Body of pancreas (tissue), 4 donors: Measurements from ENCODE around the gene FKBP9. TPM values are rescaled to one million over a fixed set of nuclear protein-coding genes. Genes with fewer than 3 reads are reported as not detected.
"Not testable (repeated sequence)": the region's sequence is repeated elsewhere in the genome, so short reads cannot be mapped to it uniquely, and the experiment has no call there.

Experiments used
- ATAC-seq: fragments of 150-250 bp; one replicate; pipeline ENCODE4 v1.9.1; 2016
- DNase-seq, 4 donors: peaks; one replicate each; pipeline ENCODE4 v3.0.0-alpha.2; 2019
- H3K27ac ChIP-seq, 4 donors: fragments of 200-600 bp; sonication (generic); 1 replicate in 3 of 4; 2 replicates in 1 of 4; pipeline versions ENCODE4 v1.5.1 to v1.6.1; 2016 to 2019; ENCODE audit warnings: mild to moderate bottlenecking in 1 of 4, mixed read lengths in 1 of 4, moderate library complexity in 1 of 4
- H3K27me3 ChIP-seq, 2 donors: fragments of 200-600 bp; sonication (generic); one replicate each; pipeline ENCODE4 v1.6.0; 2016; ENCODE audit warnings: mild to moderate bottlenecking in 1 of 2
- H3K36me3 ChIP-seq, 2 donors: fragments of 200-600 bp; sonication (generic); replicated peaks in 1 of 2; 2 replicates each; pipeline ENCODE4 v1.5.1; 2016; ENCODE audit warnings: low read depth in 2 of 2; ENCODE audit not compliant: insufficient read depth in 1 of 2
- H3K4me1 ChIP-seq: fragments of 200-600 bp; sonication (generic); one replicate; pipeline ENCODE4 v1.6.0; 2016
- H3K4me3 ChIP-seq, 2 donors: fragments of 200-600 bp; sonication (generic); 1 replicate in 1 of 2; 2 replicates in 1 of 2; pipeline ENCODE4 v1.5.1; 2016 to 2019
- H3K9me3 ChIP-seq, 3 donors: fragments of 200-600 bp; sonication (generic); 1 replicate in 2 of 3; 2 replicates in 1 of 3; pipeline ENCODE4 v1.5.1; 2016
- CTCF ChIP-seq, 7 experiments: fragments of 450-650 bp in 4 of 7; fragments of 200-600 bp in 3 of 7; sonication (generic) in 3 of 7; IDR thresholded peaks; one replicate each; pipeline ENCODE4 v1.5.1; 2016 to 2019; ENCODE audit warnings: antibody characterized with exemption in 7 of 7
- WGBS, 2 donors: methylation state at CpG; one replicate each; pipeline ENCODE4 v1.1.5; 2017; 5-methylcytosine and 5-hydroxymethylcytosine counted together
- intact Hi-C: fragments of 100-400 bp; cut with DNase I; formaldehyde crosslinking; loops from one replicate; pipeline ENCODE4 v1.15.1; 2023
- total RNA-seq, 2 donors: library from RNA; depleted of rRNA; stranded (reverse); fragments of >200 nt; gene quantifications; one replicate each; pipeline ENCODE4 v1.1.0, GENCODE V29; 2016

Gene FKBP9
- total RNA-seq, 2 donors from 2014 or later, result 70.8 to 253 TPM

DNA sequence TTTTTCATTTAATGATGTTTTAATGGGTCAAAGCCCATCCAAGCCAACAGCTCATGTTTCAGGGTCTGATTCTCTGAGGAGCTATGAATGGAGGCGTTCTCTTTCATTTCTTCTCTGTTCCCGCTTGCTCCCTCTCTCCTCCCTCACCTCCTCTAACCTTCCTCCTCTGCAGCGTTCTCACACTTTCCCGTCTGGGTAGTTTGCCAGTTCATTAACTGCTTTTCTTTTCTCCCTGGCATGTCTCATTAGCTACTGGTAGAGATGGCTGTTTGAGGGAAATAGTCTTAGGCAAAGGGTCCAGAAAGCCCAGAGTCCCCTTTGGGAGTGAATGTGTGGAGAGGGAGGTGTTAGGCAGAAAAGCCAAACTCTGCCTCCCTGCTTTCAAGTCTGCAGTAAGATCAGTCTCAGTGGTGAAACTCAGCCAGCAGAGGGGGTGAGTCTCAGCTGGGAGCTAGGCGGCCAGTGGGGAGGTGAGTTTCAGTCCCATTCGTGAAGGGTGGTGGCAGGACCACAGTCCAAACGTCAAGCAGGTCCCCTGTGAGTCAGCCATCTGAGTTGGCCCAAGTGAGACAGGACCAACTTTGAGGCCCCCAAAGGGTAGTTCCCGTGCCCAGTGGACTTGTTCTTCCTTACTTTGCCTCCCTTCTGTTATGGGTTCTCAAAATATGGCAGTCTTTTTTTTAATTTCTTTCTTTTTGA lies 7.4 kb downstream of the FKBP9 start:
- H3K9me3 ChIP-seq, H3K4me3 ChIP-seq, H3K36me3 ChIP-seq, intact Hi-C loops, H3K27me3 ChIP-seq: not testable (repeated sequence)
- peak; percentile 94 for ATAC-seq
- Histone ChIP-seq H3K4me1 (peaks cover 10% of the 10 kb centered on the region), H3K27ac (peak overlapping the region in 1 of 4 donors; percentile 18)
- DNase-seq, result peak in 2 of 4 donors; percentile 22 to 47
- WGBS, 2 donors, result 13 to 16% methylated on average over 6 to 8 of the region's 8 CpGs
- TF ChIP-seq CTCF (IDR thresholded peaks at IDR 0.05), result peak in 6 of 7 experiments; percentile 26 to 47 (median 38)

- H3K27me3 ChIP-seq, intact Hi-C loops, H3K4me3 ChIP-seq, H3K27ac ChIP-seq, H3K36me3 ChIP-seq, DNase-seq, ATAC-seq, H3K9me3 ChIP-seq: not testable (repeated sequence)
- H3K4me1 ChIP-seq, result peaks cover 15% of the 10 kb centered on the region
- 73 to 74% methylated on average over 4 to 5 of the region's 5 CpGs for WGBS, 2 donors
These were observed 9.4 kb downstream of the FKBP9 start for GRCh38 chr7:32966489-32967267.

DNA sequence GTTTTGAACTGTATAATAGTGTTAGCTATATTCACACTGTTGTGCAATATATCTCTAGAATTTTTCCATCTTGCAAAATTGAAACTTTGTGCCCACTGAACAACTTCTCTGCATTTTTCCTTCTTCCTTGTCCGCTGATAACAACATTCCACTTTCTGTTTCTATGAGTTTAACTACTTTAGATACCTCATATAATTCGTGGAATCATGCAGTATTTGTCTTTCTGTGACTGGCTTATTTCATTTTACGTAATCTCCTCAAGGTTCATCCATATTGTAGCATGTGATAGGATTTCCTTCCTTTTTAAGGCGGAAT lies 10.0 kb downstream of the FKBP9 start:
- ATAC-seq, DNase-seq, H3K36me3 ChIP-seq, H3K27me3 ChIP-seq, H3K4me3 ChIP-seq, intact Hi-C loops, H3K27ac ChIP-seq, H3K9me3 ChIP-seq: not testable (repeated sequence)
- H3K4me1 ChIP-seq, result peaks cover 17% of the 10 kb centered on the region
- WGBS, 2 donors, result 73 to 80% methylated on average over 4 of the region's 4 CpGs

- H3K9me3 ChIP-seq, intact Hi-C loops, H3K36me3 ChIP-seq, H3K4me3 ChIP-seq, H3K27me3 ChIP-seq: not testable (repeated sequence)
- H3K4me1 ChIP-seq, result peaks cover 14% of the 10 kb centered on the region
- WGBS, 2 donors, result 9 to 19% methylated on average over 2 to 3 of the region's 3 CpGs
- peak in 1 of 4 donors; percentile 15 for DNase-seq
- ATAC-seq, result peak; percentile 90
- H3K27ac ChIP-seq, result peak overlapping the region in 1 of 4 donors; percentile 6
These were observed 14.7 kb downstream of the FKBP9 start for GRCh38 chr7:32971967-32972366.

DNA sequence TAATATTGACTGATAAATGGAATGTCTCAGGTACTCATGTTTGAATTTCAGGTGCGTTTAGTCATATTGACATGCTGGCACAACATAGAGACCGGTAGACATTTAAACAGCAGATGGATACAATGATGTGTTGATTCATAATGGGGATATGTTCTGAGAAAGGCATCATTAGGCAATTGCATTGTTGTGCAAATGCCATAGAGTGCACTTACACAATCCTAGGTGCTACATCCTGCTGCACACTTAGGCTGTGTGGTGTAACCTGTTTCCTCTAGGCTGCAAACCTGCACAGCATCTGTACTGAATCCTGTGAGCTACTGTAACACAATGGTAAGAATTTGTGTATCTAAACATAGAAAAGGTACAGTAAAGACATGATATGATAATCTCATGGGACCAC lies 19.9 kb downstream of the FKBP9 start:
- H3K9me3 ChIP-seq, DNase-seq, ATAC-seq, H3K36me3 ChIP-seq, H3K27ac ChIP-seq, H3K4me1 ChIP-seq, intact Hi-C loops, H3K4me3 ChIP-seq, H3K27me3 ChIP-seq: not testable (repeated sequence)
- WGBS, 2 donors, result 82 to 91% methylated on average over 2 of the region's 2 CpGs

- peak in 1 of 4 donors; percentile 5 for DNase-seq
- intact Hi-C loops, H3K27me3 ChIP-seq, H3K4me1 ChIP-seq, H3K9me3 ChIP-seq, ATAC-seq, H3K4me3 ChIP-seq, H3K27ac ChIP-seq, H3K36me3 ChIP-seq: not testable (repeated sequence)
- 89 to 95% methylated on average over 5 to 6 of the region's 6 CpGs for WGBS, 2 donors
These were observed 22.0 kb downstream of the FKBP9 start for GRCh38 chr7:32979246-32979645.

DNA sequence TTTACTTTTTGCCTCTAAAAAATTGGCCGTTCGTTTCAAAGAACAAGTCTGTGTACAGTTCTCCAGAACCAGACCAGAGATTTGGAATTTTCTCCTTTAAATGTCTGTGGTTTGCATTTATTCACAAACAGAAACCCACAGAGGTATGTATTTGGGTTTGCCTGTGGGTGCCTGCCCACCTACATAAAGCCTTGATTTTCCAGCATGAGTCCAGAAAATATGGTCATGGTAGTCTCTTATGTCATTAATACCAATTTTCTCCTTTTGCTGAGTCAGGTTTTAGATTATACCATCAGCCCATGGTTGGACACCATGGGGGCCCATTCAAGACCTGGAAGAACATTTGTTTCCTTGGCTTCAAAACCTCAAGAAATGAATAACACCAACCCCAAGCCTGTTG lies 22.7 kb downstream of the FKBP9 start:
- DNase-seq, intact Hi-C loops: not testable (repeated sequence)
- no CpG with 5 or more reads among the region's 2 CpGs for WGBS, 2 donors

DNA sequence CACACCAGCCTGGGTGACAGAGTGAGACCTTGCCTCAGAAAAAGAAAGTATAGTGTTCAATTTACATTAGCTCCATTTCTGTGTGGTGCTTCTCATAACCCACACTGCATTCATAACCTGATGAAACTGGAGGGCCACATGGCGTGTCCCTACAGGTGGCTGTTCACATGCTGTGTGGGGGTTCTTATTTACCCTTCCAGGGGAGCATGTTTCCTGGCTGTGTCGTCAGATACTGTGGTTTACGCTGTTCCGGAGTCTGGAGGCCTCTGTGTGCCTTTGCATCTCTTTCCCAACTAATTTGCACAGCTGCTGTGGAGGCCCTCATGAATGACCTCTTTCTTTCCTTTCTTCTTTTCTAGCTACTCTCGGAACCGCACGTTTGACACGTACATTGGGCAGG lies 30.9 kb downstream of the FKBP9 start:
- H3K27me3 ChIP-seq, H3K27ac ChIP-seq, H3K4me1 ChIP-seq, DNase-seq, H3K4me3 ChIP-seq, intact Hi-C loops, H3K9me3 ChIP-seq, H3K36me3 ChIP-seq, ATAC-seq: not testable (repeated sequence)
- 80 to 82% methylated on average over 1 to 6 of the region's 8 CpGs for WGBS, 2 donors

More for the DNA sequence above, 22.7 kb downstream of the FKBP9 start:
- not testable (repeated sequence) for H3K27me3 ChIP-seq, H3K4me3 ChIP-seq, H3K27ac ChIP-seq, H3K4me1 ChIP-seq, H3K9me3 ChIP-seq, H3K36me3 ChIP-seq, ATAC-seq

DNA sequence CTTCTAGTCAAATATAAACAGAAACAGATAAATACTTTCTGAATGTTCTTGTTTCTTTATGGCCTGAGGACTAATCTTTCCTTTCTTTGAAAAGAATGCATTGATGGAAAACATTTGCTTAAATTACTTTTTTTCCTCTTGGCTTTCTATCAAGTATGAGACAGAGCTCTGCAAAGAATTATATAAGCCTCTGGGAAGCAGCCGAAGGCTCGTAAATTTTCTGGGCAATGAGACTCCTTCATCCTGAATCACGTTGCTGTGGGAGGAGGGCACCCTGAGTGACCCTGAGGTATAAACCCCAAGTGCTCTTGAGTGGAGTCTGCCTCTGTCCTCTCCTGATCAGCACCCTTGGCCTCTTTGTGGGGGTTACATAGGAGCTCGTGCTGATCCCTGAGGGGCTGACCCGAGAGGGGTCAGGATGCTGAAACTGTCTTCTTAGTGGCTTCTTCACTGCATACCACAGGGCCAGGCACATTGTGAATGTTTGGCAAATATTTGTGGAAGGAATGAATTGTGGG lies 33.9 kb downstream of the FKBP9 start:
- H3K4me1 ChIP-seq, H3K27ac ChIP-seq, H3K36me3 ChIP-seq, H3K4me3 ChIP-seq, H3K27me3 ChIP-seq, intact Hi-C loops, H3K9me3 ChIP-seq, ATAC-seq: not testable (repeated sequence)
- WGBS, 2 donors, result 50 to 60% methylated on average over 3 to 5 of the region's 5 CpGs
- peak in 1 of 4 donors; percentile 2 for DNase-seq

DNA sequence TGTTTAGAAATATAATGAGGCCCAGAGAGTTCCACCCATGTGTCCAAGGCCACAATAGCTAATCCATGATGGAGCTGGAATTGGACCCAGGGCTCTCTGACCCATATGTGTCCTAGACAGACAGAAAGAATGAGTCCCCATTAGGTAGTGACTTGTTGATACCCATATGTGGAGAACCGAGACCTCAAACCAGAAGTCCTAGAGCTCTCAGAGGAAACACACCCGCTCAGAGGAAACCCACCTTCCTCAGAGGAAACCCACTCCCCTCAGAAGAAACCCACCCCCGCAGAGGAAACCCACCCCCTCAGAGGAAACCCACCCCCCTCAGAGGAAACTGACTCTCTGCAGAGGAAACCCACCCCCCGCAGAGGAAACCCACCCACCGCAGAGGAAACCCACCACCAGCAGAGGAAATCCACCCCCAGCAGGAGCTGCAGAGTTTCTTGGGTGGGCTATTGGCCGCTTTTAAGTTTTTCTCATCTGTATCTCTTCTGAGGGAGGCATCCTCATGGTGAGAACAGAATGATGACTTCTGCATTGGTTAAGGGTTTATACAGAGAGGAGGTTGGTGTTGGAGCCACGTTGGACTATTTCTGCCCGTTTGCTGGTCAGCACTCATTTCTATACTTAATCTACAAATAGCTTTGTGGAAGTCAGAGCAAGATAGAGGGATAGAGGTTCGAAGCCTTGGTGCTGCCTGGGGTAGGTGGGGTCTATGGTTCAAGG lies 34.9 kb downstream of the FKBP9 start:
- H3K9me3 ChIP-seq, H3K27ac ChIP-seq, H3K36me3 ChIP-seq, ATAC-seq, H3K4me3 ChIP-seq, H3K4me1 ChIP-seq, intact Hi-C loops, H3K27me3 ChIP-seq, DNase-seq: not testable (repeated sequence)
- 72 to 82% methylated on average over 3 to 8 of the region's 9 CpGs for WGBS, 2 donors
